Measurements from ENCODE around the gene PRRC2C.
"Not testable (repeated sequence)": the region's sequence is repeated elsewhere in the genome, so short reads cannot be mapped to it uniquely, and the experiment has no call there.

The PRRC2C gene

GRCh38 chr1:171500304-171500703, 15.0 kb downstream of the PRRC2C start:
- no peak for DNase-seq (ENCODE audit: low read depth)

GRCh38 chr1:171500803-171501202, 15.5 kb downstream of the PRRC2C start:
- no peak for DNase-seq (ENCODE audit: low read depth)

- DNase-seq (ENCODE audit: low read depth): no peak
Observed at GRCh38 chr1:171501305-171502024, 16.1 kb downstream of the PRRC2C start.

GRCh38 chr1:171506525-171507304, 21.4 kb downstream of the PRRC2C start:
- DNase-seq (ENCODE audit: low read depth): no peak

GRCh38 chr1:171507435-171507834, 22.1 kb downstream of the PRRC2C start:
- no peak for DNase-seq (ENCODE audit: low read depth)

GRCh38 chr1:171509191-171509590, 23.9 kb downstream of the PRRC2C start:
- DNase-seq (ENCODE audit: low read depth): no peak

- no peak for DNase-seq (ENCODE audit: low read depth)
Observed at GRCh38 chr1:171513743-171514142, 28.4 kb downstream of the PRRC2C start.

- no peak for DNase-seq (ENCODE audit: low read depth)
Observed at GRCh38 chr1:171515299-171515698, 30.0 kb downstream of the PRRC2C start.

- DNase-seq (ENCODE audit: low read depth): no peak
Observed at GRCh38 chr1:171515741-171516140, 30.4 kb downstream of the PRRC2C start.

GRCh38 chr1:171521567-171521966, 36.2 kb downstream of the PRRC2C start:
- DNase-seq (ENCODE audit: low read depth): no peak

- DNase-seq (ENCODE audit: low read depth): no peak
Observed at GRCh38 chr1:171530676-171531075, 45.3 kb downstream of the PRRC2C start.

- DNase-seq (ENCODE audit: low read depth): no peak
Observed at GRCh38 chr1:171532520-171532919, 47.2 kb downstream of the PRRC2C start.

GRCh38 chr1:171545523-171545922, 60.2 kb downstream of the PRRC2C start:
- no peak for DNase-seq (ENCODE audit: low read depth)

GRCh38 chr1:171550050-171550449, 64.7 kb downstream of the PRRC2C start:
- DNase-seq (ENCODE audit: low read depth): no peak

- DNase-seq (ENCODE audit: low read depth): not testable (repeated sequence)
Observed at GRCh38 chr1:171550598-171551100, 65.3 kb downstream of the PRRC2C start.

GRCh38 chr1:171553960-171554359, 68.6 kb downstream of the PRRC2C start:
- not testable (repeated sequence) for DNase-seq (ENCODE audit: low read depth)

GRCh38 chr1:171563675-171564074, 78.3 kb downstream of the PRRC2C start:
- no peak for DNase-seq (ENCODE audit: low read depth)

GRCh38 chr1:171566467-171566866, 81.1 kb downstream of the PRRC2C start:
- no peak for DNase-seq (ENCODE audit: low read depth)

- DNase-seq (ENCODE audit: low read depth): no peak
Observed at GRCh38 chr1:171570295-171570694, 85.0 kb downstream of the PRRC2C start.

GRCh38 chr1:171576144-171576543, 90.8 kb downstream of the PRRC2C start:
- no peak for DNase-seq (ENCODE audit: low read depth)

GRCh38 chr1:171581226-171581625, 95.9 kb downstream of the PRRC2C start:
- DNase-seq (ENCODE audit: low read depth): no peak

GRCh38 chr1:171581766-171582165, 96.4 kb downstream of the PRRC2C start:
- DNase-seq (ENCODE audit: low read depth): no peak

GRCh38 chr1:171582589-171582988, 97.3 kb downstream of the PRRC2C start:
- no peak for DNase-seq (ENCODE audit: low read depth)

Measured in activated T-helper 9 cell treated with anti-CD3 and anti-CD28 coated beads, Interleukin-2, amount 50 U/mL, for 16 hours (primary cell).